CD14-positive monocyte (primary cell): ENCODE measurements around the gene SH2B3. TPM values are rescaled to one million over a fixed set of nuclear protein-coding genes. Genes with fewer than 3 reads are reported as not detected.

Experiments
- DNase-seq, 3 donors: peaks; one replicate each; pipeline ENCODE4 v3.0.0-alpha.2; 2011 to 2022
- H2AFZ ChIP-seq: 2 replicates; pipeline ENCODE4 v1.6.0; 2012; ENCODE audit warnings: mild to moderate bottlenecking, low read depth, low read length, inconsistent platforms; ENCODE audit not compliant: insufficient read depth, poor library complexity, severe bottlenecking
- H3K27ac ChIP-seq, 2 donors: 1 replicate in 1 of 2; 2 replicates in 1 of 2; pipeline ENCODE4 v1.5.1; 2012 to 2013; ENCODE audit warnings: low read length in 2 of 2, control low read depth in 1 of 2, inconsistent platforms in 1 of 2, low read depth in 1 of 2, mild to moderate bottlenecking in 1 of 2
- H3K27me3 ChIP-seq, 2 donors: one replicate each; pipeline versions ENCODE4 v1.6.0 to v1.6.1; 2011 to 2013; ENCODE audit warnings: low read length in 2 of 2; ENCODE audit not compliant: control insufficient read depth in 2 of 2, insufficient read depth in 2 of 2
- H3K36me3 ChIP-seq, 2 donors: replicated peaks in 1 of 2; 1 replicate in 1 of 2; 2 replicates in 1 of 2; pipeline versions ENCODE4 v1.5.1 to v1.6.1; 2012 to 2013; ENCODE audit warnings: low read length in 2 of 2, control low read depth in 1 of 2, inconsistent platforms in 1 of 2, mild to moderate bottlenecking in 1 of 2; ENCODE audit not compliant: insufficient read depth in 2 of 2, control insufficient read depth in 1 of 2
- H3K4me1 ChIP-seq, 2 donors: 1 replicate in 1 of 2; 2 replicates in 1 of 2; pipeline versions ENCODE4 v1.5.1 to v1.6.1; 2012 to 2013; ENCODE audit warnings: low read length in 2 of 2, control low read depth in 1 of 2, inconsistent platforms in 1 of 2, mild to moderate bottlenecking in 1 of 2, moderate library complexity in 1 of 2; ENCODE audit not compliant: insufficient read depth in 2 of 2, control insufficient read depth in 1 of 2
- H3K4me2 ChIP-seq: replicated peaks from 2 replicates; pipeline ENCODE3; 2012; ENCODE audit warnings: low read length, moderate library complexity, mild to moderate bottlenecking; ENCODE audit not compliant: poor library complexity, severe bottlenecking; ENCODE audit errors: extremely low read depth
- H3K4me3 ChIP-seq, 3 experiments: fragments of 200-600 bp in 1 of 3; sonication (generic) in 1 of 3; replicated peaks in 1 of 3; 1 replicate in 2 of 3; 2 replicates in 1 of 3; pipeline ENCODE4 v1.5.1; 2011 to 2013; ENCODE audit warnings: low read length in 3 of 3, mild to moderate bottlenecking in 3 of 3, control low read depth in 2 of 3, low read depth in 2 of 3, inconsistent platforms in 1 of 3, moderate library complexity in 1 of 3
- H3K79me2 ChIP-seq: 2 replicates; pipeline ENCODE4 v1.6.0; 2012; ENCODE audit warnings: mild to moderate bottlenecking, control low read depth, inconsistent platforms, low read length, moderate library complexity; ENCODE audit not compliant: insufficient read depth
- H3K9ac ChIP-seq: 2 replicates; pipeline ENCODE4 v1.6.0; 2017; ENCODE audit warnings: low read length, mild to moderate bottlenecking; ENCODE audit not compliant: insufficient read depth, poor library complexity, severe bottlenecking
- H3K9me3 ChIP-seq, 2 donors: replicated peaks in 1 of 2; 1 replicate in 1 of 2; 2 replicates in 1 of 2; pipeline versions ENCODE4 v1.5.1 to v1.6.1; 2012 to 2013; ENCODE audit warnings: low read length in 2 of 2, control low read depth in 1 of 2; ENCODE audit not compliant: control insufficient read depth in 1 of 2, insufficient read depth in 1 of 2
- H4K20me1 ChIP-seq: 2 replicates; pipeline ENCODE4 v1.6.0; 2012; ENCODE audit warnings: mild to moderate bottlenecking, low read length, control low read depth, moderate library complexity; ENCODE audit not compliant: insufficient read depth
- H3K27ac Mint-ChIP-seq, 7 donors: one replicate each; pipeline ENCODE4 v1.8.0; 2020; ENCODE audit warnings: mild to moderate bottlenecking in 7 of 7, mixed read lengths in 7 of 7, moderate library complexity in 6 of 7, inconsistent platforms in 2 of 7
- H3K27me3 Mint-ChIP-seq, 3 donors: one replicate each; pipeline ENCODE4 v1.8.0; 2021 to 2022; ENCODE audit warnings: low read depth in 3 of 3, mild to moderate bottlenecking in 3 of 3, mixed read lengths in 3 of 3, moderate library complexity in 3 of 3, inconsistent platforms in 1 of 3
- H3K36me3 Mint-ChIP-seq, 2 donors: one replicate each; pipeline ENCODE4 v1.8.0; 2020; ENCODE audit warnings: mixed read lengths in 2 of 2, inconsistent platforms in 1 of 2, mild to moderate bottlenecking in 1 of 2
- H3K4me1 Mint-ChIP-seq: one replicate; pipeline ENCODE4 v1.8.0; 2020; ENCODE audit warnings: mild to moderate bottlenecking, mixed read lengths
- H3K4me3 Mint-ChIP-seq, 2 donors: one replicate each; pipeline ENCODE4 v1.8.0; 2020; ENCODE audit warnings: mild to moderate bottlenecking in 2 of 2, mixed read lengths in 2 of 2, moderate library complexity in 1 of 2
- H3K9me3 Mint-ChIP-seq, 7 donors: one replicate each; pipeline ENCODE4 v1.8.0; 2020 to 2022; ENCODE audit warnings: mixed read lengths in 7 of 7, mild to moderate bottlenecking in 6 of 7, moderate library complexity in 6 of 7, inconsistent platforms in 2 of 7
- CTCF ChIP-seq: fragments of 200-600 bp; IDR thresholded peaks from one replicate; pipeline ENCODE4 v1.8.0; 2022; ENCODE audit warnings: antibody characterized with exemption, mild to moderate bottlenecking
- WGBS: methylation state at CpG from one replicate; pipeline ENCODE4 v1.1.5; 2013; ENCODE audit warnings: missing lambda C conversion rate; ENCODE audit not compliant: insufficient coverage; 5-methylcytosine and 5-hydroxymethylcytosine counted together
- intact Hi-C, 2 donors: fragments of 100-400 bp; cut with micrococcal nuclease; formaldehyde crosslinking; loops; one replicate each; pipeline versions ENCODE4 v1.15.0 to v1.15.1; 2023
- polyA plus RNA-seq, 3 donors: library from polyadenylated mRNA; depleted of rRNA in 1 of 3; unstranded in 2 of 3; stranded (reverse) in 1 of 3; fragments of 300-500 nt in 2 of 3; fragments of >200 nt in 1 of 3; fragmentation: Illumina TruSeq in 2 of 3; gene quantifications; 1 replicate in 2 of 3; 2 replicates in 1 of 3; pipeline ENCODE4 v1.2.3, GENCODE V29; 2012 to 2021

The SH2B3 gene
- polyA plus RNA-seq, 3 donors: 15.2 to 136 (median 33.5) TPM

DNA sequence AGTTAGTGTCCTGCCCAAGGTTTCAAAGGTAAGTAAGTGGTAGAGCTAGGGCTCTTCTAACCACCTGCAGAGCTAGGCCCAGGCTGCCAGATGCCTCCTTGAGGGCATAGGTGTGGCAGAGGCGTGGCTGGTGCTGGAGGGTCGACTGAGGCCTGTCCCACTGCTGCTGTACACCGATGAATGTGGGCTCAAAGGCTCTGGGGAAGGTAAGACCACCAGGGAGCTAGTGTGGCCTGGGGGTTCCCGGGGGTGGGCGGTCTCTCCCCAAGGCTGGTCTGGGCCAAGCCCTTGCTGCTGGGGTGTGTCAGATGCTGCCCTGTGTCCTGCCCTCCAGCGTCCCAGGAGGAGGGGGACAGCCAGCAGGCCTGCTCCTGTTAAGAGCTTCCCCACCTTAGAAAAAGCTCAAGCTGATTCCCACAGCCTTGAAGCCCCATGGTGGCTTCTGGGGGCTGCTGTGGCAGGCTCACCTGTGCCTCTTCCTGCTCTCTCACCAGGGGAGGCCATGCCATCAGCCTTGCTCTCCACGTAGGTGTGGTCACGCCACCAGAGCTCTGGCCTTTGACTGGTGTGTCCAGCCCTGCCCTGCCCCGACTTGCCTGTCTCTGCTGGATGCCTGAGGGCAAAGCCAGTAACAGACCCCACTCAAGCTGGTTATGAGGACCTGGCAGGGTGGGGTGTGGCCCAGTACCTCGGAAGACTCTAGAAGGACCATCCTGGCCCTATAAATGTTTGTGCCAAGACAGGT is 36.8 kb downstream of the SH2B3 start:
- H3K79me2 ChIP-seq: peaks cover 99% of the 10 kb centered on the region
- H3K4me3 ChIP-seq: peak overlapping the region in 1 of 3 experiments; percentile 17
- peaks cover 93% of the 10 kb centered on the region in 2 donors for H3K4me1 ChIP-seq
- H3K36me3 Mint-ChIP-seq: peaks cover 46 to 65% of the 10 kb centered on the region in 2 donors
- H3K4me2 ChIP-seq: peak overlapping the region; percentile 32
- H3K4me1 Mint-ChIP-seq: peaks cover 93% of the 10 kb centered on the region
- H3K9me3 Mint-ChIP-seq: no peaks in the 10 kb centered on the region
- no peaks in the 10 kb centered on the region for H3K9me3 ChIP-seq
- intact Hi-C loops: no loop called here
- H3K9ac ChIP-seq: peak overlapping the region; percentile 33
- H3K27me3 ChIP-seq: no peaks in the 10 kb centered on the region
- TF ChIP-seq CTCF: no peak
- H3K27ac ChIP-seq: peak overlapping the region; percentile 75 to 88
- H2AFZ ChIP-seq: no peak overlapping the region
- H4K20me1 ChIP-seq: peaks cover 100% of the 10 kb centered on the region
- peak overlapping the region in 1 of 2 donors; percentile 51 for H3K4me3 Mint-ChIP-seq
- peaks cover 35 to 64% of the 10 kb centered on the region in 2 donors for H3K36me3 ChIP-seq
- H3K27me3 Mint-ChIP-seq: peaks cover 0 to 5% (median 0%) of the 10 kb centered on the region in 3 donors
- H3K27ac Mint-ChIP-seq: peak overlapping the region; percentile 87 to 96 (median 94)
- 91% methylated on average over 9 of the region's 10 CpGs for WGBS
- DNase-seq: no peak

GRCh38 chr12:111443086-111443485 is 37.4 kb downstream of the SH2B3 start:
- peaks cover 100% of the 10 kb centered on the region for H4K20me1 ChIP-seq
- H3K4me1 ChIP-seq: peaks cover 87 to 90% of the 10 kb centered on the region in 2 donors
- H3K9me3 ChIP-seq: no peaks in the 10 kb centered on the region
- H3K9ac ChIP-seq: peak overlapping the region; percentile 33
- peak overlapping the region in 1 of 3 experiments; percentile 17 for H3K4me3 ChIP-seq
- intact Hi-C loops: no loop called here
- no peak for TF ChIP-seq CTCF
- peaks cover 41 to 70% of the 10 kb centered on the region in 2 donors for H3K36me3 ChIP-seq
- no peak overlapping the region for H2AFZ ChIP-seq
- H3K4me1 Mint-ChIP-seq: peaks cover 91% of the 10 kb centered on the region
- peaks cover 0 to 3% (median 3%) of the 10 kb centered on the region in 3 donors for H3K27me3 Mint-ChIP-seq
- peaks cover 49 to 68% of the 10 kb centered on the region in 2 donors for H3K36me3 Mint-ChIP-seq
- DNase-seq: no peak
- H3K27ac Mint-ChIP-seq: peak overlapping the region; percentile 87 to 96 (median 94)
- H3K27me3 ChIP-seq: no peaks in the 10 kb centered on the region
- H3K4me3 Mint-ChIP-seq: peak overlapping the region; percentile 11 to 51
- H3K4me2 ChIP-seq: peak overlapping the region; percentile 32
- peaks cover 99% of the 10 kb centered on the region for H3K79me2 ChIP-seq
- H3K9me3 Mint-ChIP-seq: no peaks in the 10 kb centered on the region
- H3K27ac ChIP-seq: peak overlapping the region; percentile 75 to 88
- WGBS: 83% methylated on average over 6 of the region's 7 CpGs
